ENCODE measurements around the gene MEIOB.
"Not testable (repeated sequence)": the region's sequence is repeated elsewhere in the genome, so short reads cannot be mapped to it uniquely, and the experiment has no call there.

The MEIOB gene

DNA sequence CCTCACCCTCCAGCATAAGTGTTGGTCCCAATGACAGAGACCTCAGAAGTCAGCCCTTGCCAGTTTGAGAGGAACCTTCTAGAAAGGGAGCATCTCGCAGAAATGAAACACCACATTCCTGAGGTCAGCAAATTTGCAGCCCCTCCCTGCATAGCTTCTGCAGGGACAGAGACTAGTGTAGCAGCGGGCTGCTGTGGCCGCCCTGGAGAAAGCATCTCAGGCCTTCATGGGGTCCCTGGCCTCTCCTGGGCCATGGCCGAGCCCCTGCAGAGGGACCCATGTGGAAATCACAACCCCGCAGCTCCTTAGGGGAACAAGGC lies 34.8 kb upstream of the MEIOB start:
- DNase-seq, result no peak

- DNase-seq, result no peak
These were observed 34.3 kb upstream of the MEIOB start for GRCh38 chr16:1906055-1906845.

DNA sequence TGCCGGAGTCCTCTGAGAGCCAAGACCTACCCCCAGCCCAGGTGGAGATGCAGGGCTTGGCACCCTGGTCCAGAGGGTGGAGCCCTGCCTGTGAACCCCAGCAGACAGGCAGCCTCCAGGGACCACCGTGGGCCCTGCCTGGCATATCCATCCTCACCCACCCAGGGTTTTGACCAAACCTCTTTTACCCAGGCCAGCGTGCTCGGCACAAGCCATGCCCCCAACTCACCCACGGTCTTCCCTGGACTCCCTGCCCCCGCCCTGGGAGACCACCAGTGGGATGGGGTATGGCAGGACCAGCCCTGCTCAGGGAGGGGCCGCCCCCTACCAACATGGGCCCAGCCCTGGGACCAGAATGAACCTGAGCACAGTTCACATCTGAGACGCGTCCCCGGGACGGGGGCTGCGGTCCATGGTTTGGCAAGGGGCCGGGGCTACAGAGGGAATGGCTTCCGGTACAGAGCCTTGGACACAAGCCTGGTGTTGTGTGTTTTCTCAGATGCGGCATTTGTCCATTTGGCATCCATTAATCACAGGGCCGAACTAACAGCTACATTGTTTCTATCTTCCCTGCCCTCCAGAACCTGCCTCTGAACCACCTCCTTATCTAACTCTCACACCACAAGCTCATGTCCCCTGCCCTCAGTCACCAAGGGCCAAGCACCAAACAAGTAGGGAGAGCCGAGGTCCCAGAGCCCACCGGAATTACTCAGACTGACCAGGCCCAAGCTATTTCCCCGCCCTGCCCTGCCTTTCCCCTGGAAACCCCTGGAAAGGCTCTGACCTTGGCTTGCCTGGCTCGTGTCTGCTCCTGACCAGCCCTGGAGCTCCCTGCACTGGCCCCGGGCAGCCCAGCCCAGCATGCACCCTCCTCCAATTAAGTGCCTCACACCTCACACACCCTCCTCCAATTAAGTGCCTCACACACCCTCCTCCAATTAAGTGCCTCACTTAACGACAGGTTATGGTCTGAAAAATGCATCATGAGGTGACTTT lies 32.2 kb upstream of the MEIOB start:
- DNase-seq, result no peak

GRCh38 chr16:1903220-1903574 lies 31.2 kb upstream of the MEIOB start:
- no peak for DNase-seq

GRCh38 chr16:1902547-1903219 lies 30.7 kb upstream of the MEIOB start:
- no peak for DNase-seq

GRCh38 chr16:1900452-1900774 lies 28.4 kb upstream of the MEIOB start:
- no peak for DNase-seq

GRCh38 chr16:1899641-1900451 lies 27.9 kb upstream of the MEIOB start:
- no peak for DNase-seq

DNA sequence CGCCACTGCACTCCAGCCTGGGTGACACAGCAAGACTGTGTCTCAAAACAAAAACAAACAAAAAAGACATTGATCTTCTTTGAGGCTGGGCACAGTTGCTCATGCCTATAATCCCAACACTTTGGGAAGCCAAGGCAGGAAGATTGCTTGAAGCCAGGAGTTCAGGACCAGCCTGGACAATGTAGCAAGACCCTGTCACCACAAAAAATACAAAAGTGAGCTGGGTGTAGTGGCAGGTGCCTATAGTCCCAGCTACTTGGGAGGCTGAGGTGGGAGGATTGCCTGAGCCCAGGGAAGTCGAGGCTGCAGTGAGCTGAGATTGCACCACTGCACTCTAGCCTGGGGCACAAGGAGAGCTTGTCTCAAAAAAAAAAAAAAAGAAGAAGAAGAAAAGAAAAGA lies 25.7 kb upstream of the MEIOB start:
- DNase-seq, result not testable (repeated sequence)

- DNase-seq, result no peak
These were observed 24.1 kb upstream of the MEIOB start for GRCh38 chr16:1895949-1896675.

DNA sequence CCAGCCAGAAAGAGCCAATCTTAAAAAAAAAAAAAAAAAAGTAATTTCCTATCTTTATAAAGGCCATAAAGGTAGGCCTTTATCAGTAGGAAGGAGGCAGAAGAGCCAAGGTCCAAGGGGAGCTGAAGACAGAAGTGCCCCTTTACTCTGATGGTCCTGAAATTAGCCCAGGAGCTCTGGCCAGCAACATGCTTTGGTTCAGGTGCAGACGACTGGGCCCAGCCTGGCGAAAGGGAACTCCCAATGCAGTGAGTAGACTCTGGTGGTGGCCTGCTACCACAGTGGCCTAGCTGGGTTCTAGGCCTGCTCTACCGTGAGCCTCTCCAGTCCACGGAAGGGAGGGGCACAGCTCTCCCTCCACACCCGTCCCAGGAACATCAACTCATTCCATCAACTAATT lies 23.1 kb upstream of the MEIOB start:
- no peak for DNase-seq

- no peak for DNase-seq
These were observed 18.7 kb upstream of the MEIOB start for GRCh38 chr16:1890708-1891050.

DNA sequence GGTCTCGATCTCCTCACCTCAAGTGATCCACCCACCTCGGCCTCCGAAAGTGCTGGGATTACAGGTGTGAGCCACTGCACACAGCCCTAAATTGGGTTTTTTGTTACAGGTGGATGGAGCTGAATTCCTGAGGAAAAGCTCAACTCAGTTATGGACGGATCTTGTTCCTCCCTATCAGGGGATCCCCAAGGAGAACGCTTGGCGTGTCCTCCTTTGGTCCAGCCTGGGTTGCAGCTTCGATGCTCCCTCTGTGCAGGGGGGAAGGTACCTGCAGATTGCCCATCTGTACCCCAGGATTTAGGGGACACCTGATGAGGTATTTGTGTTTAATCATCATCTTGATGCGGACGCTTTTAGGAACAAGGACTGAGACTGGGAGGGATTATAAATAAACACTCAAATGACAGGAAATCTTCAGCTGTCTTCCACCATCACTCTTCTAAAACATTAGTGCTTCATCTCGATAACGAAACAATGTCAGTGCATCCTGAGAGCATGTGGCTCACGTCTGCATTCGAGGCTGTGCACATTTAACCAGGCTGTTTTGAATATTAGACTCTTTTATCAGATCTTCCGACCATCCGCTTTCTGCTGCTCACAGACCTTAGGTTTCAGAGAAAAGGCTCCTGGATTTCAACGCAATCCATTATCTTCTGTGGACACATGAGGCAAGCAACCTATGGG lies 18.2 kb upstream of the MEIOB start:
- DNase-seq, result no peak

DNA sequence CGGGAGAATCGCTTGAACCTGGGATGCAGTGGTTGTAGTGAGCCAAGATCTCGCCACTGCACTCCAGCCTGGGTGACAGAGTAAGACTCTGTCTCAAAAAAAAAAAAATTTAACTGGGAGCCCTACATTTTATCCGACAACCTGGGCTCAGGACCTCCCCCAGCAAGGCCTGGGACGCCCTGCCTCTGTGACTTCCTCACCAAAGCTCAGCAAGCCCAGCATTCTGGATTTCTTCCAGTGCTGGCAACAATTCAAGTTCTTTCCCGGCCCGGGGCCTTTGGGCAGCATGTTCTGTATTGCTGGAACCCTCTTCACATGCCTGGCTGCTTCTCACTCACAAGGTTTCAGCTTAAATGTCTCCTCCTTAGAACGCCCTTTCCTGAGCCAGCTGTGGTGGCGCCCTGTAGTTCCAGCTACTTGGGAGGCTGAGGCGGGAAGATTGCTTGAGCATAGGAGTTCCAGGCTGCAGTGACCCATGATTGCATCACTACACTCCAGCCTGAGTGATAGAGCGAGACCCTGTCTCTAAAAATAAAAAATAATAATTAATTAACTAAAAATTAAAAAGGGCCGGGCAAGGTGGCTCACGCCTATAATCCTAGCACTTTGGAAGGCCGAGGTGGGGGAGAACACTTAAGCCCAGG lies 15.9 kb upstream of the MEIOB start:
- DNase-seq, result no peak

DNA sequence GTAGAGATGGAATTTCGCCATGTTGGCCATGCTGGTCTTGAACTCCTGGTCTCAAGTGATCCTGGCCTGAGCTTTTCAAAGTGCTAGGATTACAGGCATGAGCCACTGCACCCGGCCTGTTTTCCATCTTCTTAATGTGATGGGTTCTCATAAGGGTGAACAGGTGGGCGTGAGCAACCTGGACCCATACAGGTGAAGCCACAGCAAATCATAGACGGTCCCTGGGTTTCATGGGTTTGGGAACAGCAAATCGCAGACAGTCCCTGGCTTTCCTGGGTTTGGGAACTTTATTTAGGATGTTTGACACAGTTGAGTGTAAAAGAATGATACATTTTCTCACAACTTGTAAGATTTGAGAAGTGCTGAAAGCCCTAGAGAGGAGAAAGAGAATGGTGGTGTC lies 12.9 kb upstream of the MEIOB start:
- no peak for DNase-seq

- DNase-seq, result no peak
These were observed 12.3 kb upstream of the MEIOB start for GRCh38 chr16:1884155-1884760.

DNA sequence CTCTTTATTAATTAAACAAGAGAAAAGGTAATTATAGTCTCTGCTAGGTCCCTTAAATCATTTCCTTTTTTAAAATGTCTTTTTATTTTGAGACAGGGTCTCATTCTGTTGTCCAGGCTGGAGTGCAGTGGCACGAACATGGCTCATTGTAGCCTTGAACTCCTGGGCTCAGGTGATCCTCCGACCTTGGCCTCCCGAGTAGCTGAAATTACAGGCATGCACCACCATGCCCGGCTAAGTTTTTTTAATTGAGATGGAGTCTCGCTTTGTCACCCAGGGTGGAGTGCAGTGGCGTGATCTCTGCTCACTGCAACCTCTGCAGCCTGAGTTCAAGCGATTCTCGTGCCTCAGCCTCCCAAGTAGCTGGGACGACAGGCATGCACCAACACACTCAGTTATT lies 9.2 kb upstream of the MEIOB start:
- not testable (repeated sequence) for DNase-seq

DNA sequence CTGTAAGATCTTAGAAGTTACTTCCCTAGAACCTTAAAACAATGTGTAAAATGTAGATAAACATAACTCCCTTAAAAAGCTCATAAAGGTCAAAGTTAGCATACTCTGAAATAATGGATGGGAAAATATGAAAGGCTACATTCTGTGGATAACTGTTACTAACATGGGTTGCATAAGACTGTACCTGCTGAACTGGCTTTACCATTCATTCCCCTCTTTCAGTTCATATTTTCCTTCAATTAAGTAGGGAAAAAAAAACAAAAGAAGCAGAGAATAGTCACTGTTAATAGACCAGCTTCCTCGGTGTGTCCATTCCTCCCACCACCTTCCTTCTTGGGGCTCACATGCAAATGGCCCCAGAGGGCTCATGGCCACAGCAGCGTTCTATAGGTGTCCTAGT lies 7.5 kb upstream of the MEIOB start:
- no peak for DNase-seq

DNA sequence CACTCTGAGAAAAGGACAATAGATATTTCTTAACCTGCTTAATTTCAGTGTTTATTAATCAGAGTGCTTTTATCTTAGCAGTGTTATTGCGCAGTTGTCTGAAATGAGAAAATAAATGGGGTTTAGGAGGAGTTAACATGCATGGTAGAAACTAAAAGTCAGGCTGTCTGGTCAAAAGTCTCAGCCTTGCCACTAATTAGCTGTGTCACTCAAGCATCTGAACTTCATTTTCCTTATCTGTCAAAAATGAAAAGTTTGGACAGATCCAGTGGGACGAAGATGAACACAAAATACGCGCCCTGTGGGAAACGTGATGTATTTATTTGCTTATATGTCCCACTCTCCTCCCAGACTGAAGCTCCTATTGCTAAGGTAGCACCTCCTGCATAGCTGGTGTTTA lies 6.3 kb upstream of the MEIOB start:
- no peak for DNase-seq

GRCh38 chr16:1877804-1878203 lies 5.8 kb upstream of the MEIOB start:
- DNase-seq, result no peak

DNA sequence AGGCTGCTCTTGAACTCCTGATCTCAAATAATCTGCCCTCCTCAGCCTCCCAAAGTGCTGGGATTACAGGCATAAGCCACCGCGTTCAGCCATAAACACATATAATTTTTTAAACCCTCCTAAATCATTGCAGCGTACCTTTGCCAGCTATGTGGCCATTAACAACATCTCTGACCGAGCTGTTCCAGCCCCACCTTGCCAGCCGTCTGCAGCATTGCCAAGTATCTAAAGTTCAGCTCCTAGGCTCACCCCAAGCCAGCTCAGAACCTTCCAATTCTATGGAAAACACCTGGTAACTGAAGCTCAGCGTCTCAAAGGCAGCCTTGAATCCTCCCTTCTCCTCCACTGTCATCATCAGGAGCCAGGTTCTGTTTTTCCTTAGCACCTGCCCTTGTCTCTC lies 5.1 kb upstream of the MEIOB start:
- no peak for DNase-seq

- DNase-seq, result no peak
These were observed 4.5 kb upstream of the MEIOB start for GRCh38 chr16:1876468-1876867.
